NCI-H748 (cell line): ENCODE data around the gene GID8.

Experiments
- DNase-seq: peaks from one replicate; lab custom pipeline; 2025; ENCODE audit not compliant: unreplicated experiment; lab: John Stamatoyannopoulos, UW

GID8 gene

GRCh38 chr20:62938105-62938888 lies at the start of gene GID8:
Gene GID8 (plus strand): TSS chr20:62938147. CDS start chr20:62941503, 3,356 bp downstream.
- DNase-seq = peak; percentile 43

GRCh38 chr20:62888406-62888805 lies 49.5 kb upstream of the GID8 start:
- DNase-seq = no peak

GRCh38 chr20:62888910-62889309 lies 49.0 kb upstream of the GID8 start:
- DNase-seq = no peak

GRCh38 chr20:62889411-62889810 lies 48.5 kb upstream of the GID8 start:
- DNase-seq = no peak

GRCh38 chr20:62889871-62890270 lies 48.1 kb upstream of the GID8 start:
- no peak for DNase-seq

GRCh38 chr20:62890444-62890843 lies 47.5 kb upstream of the GID8 start:
- DNase-seq = no peak

- DNase-seq = no peak
Observed at GRCh38 chr20:62891111-62891510, 46.8 kb upstream of the GID8 start.

- DNase-seq = no peak
Observed at GRCh38 chr20:62892348-62893304, 45.3 kb upstream of the GID8 start.

GRCh38 chr20:62893700-62894099 lies 44.2 kb upstream of the GID8 start:
- no peak for DNase-seq

- no peak for DNase-seq
Observed at GRCh38 chr20:62894261-62894660, 43.7 kb upstream of the GID8 start.

- no peak for DNase-seq
Observed at GRCh38 chr20:62895539-62895938, 42.4 kb upstream of the GID8 start.

GRCh38 chr20:62896526-62896925 lies 41.4 kb upstream of the GID8 start:
- no peak for DNase-seq

- no peak for DNase-seq
Observed at GRCh38 chr20:62897666-62898065, 40.3 kb upstream of the GID8 start.

- no peak for DNase-seq
Observed at GRCh38 chr20:62898093-62898964, 39.6 kb upstream of the GID8 start.

GRCh38 chr20:62898970-62899632 lies 38.8 kb upstream of the GID8 start:
- no peak for DNase-seq

GRCh38 chr20:62899633-62900051 lies 38.3 kb upstream of the GID8 start:
- no peak for DNase-seq

GRCh38 chr20:62900052-62900691 lies 37.8 kb upstream of the GID8 start:
- peak; percentile 63 for DNase-seq

GRCh38 chr20:62900692-62901584 lies 37.0 kb upstream of the GID8 start:
- DNase-seq = peak; percentile 41

GRCh38 chr20:62901891-62902290 lies 36.1 kb upstream of the GID8 start:
- no peak for DNase-seq
